Cardiac muscle cell (in vitro differentiated cells and primary cell): ENCODE results near the gene SNX30. TPM values are rescaled to one million over a fixed set of nuclear protein-coding genes. Genes with fewer than 3 reads are reported as not detected.

Experiments
- DNase-seq, 2 donors: peaks; one replicate each; pipeline versions ENCODE4 v3.0.0 to v3.0.0-alpha.2; 2010 to 2017; ENCODE audit warnings: low read depth in 1 of 2, low spot score in 1 of 2
- H3K27ac ChIP-seq: fragments of 200-600 bp; sonication (generic); 2 replicates; pipeline ENCODE4 v1.5.1; 2016
- H3K27me3 ChIP-seq: fragments of 200-600 bp; sonication (generic); 2 replicates; pipeline ENCODE4 v1.6.0; 2016; ENCODE audit warnings: control low read depth
- H3K36me3 ChIP-seq: fragments of 200-600 bp; sonication (generic); 2 replicates; pipeline ENCODE4 v1.5.1; 2016; ENCODE audit warnings: control low read depth
- H3K4me1 ChIP-seq: fragments of 200-600 bp; sonication (generic); 2 replicates; pipeline ENCODE4 v1.8.1; 2017; ENCODE audit warnings: low read depth, mild to moderate bottlenecking, mixed run types
- H3K4me3 ChIP-seq: fragments of 200-600 bp; sonication (generic); 2 replicates; pipeline ENCODE4 v1.5.1; 2016; ENCODE audit warnings: mild to moderate bottlenecking
- H3K9me3 ChIP-seq: fragments of 200-600 bp; sonication (generic); 2 replicates; pipeline ENCODE4 v1.5.1; 2017; ENCODE audit warnings: low read depth, mild to moderate bottlenecking, control low read depth
- CTCF ChIP-seq: IDR thresholded peaks from 2 replicates; pipeline ENCODE4 v1.5.1; 2012; ENCODE audit warnings: low read depth, mild to moderate bottlenecking, low read length
- polyA plus RNA-seq: library from polyadenylated mRNA; unstranded; fragments of >200 nt; fragmentation: Nextera tagmentation; extraction: Ambion mirVana; gene quantifications from 2 replicates; pipeline ENCODE4 v1.2.1, GENCODE V29; 2016
- total RNA-seq: library from RNA; depleted of rRNA; stranded (reverse); fragments of >200 nt; gene quantifications from 2 replicates; pipeline ENCODE4 v1.2.3, GENCODE V29; 2016

Gene SNX30
- total and polyA plus RNA-seq, 2 experiments from 2014 or later: 3.4 to 8.3 TPM

GRCh38 chr9:112878752-112879151 lies 128.2 kb downstream of the SNX30 start:
- no peaks in the 10 kb centered on the region for H3K36me3 ChIP-seq
- H3K4me3 ChIP-seq: no peak overlapping the region
- H3K9me3 ChIP-seq: no peaks in the 10 kb centered on the region
- DNase-seq: no peak
- H3K4me1 ChIP-seq: no peaks in the 10 kb centered on the region
- H3K27me3 ChIP-seq: no peaks in the 10 kb centered on the region
- no peak overlapping the region for H3K27ac ChIP-seq
- no peak for TF ChIP-seq CTCF

GRCh38 chr9:112880650-112881049 lies 130.1 kb downstream of the SNX30 start:
- Histone ChIP-seq H3K27ac (no peak overlapping the region), H3K27me3 (no peaks in the 10 kb centered on the region), H3K4me1 (no peaks in the 10 kb centered on the region), H3K36me3 (no peaks in the 10 kb centered on the region), H3K4me3 (no peak overlapping the region), H3K9me3 (no peaks in the 10 kb centered on the region)
- DNase-seq: no peak
- TF ChIP-seq CTCF: no peak

DNA sequence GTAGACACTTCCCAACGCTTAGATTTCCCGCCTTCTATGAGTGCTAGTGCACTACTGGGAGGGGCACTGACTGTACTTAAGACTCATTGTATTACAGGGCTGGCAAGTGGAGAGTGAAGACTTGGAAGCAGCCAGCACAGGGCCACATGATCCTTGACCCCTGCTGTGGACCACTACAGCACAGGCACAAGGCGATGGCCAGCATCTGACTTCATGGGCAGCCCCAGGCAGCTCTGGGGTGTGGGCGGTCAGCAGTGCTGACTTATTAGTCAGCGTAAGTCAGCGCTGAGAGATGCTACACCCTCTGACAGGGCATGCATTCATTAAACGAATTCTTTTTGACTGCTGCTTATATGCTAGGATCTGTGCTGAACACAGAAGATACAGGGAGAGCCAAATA lies 130.8 kb downstream of the SNX30 start:
- H3K9me3 ChIP-seq: no peaks in the 10 kb centered on the region
- H3K4me1 ChIP-seq: no peaks in the 10 kb centered on the region

DNA sequence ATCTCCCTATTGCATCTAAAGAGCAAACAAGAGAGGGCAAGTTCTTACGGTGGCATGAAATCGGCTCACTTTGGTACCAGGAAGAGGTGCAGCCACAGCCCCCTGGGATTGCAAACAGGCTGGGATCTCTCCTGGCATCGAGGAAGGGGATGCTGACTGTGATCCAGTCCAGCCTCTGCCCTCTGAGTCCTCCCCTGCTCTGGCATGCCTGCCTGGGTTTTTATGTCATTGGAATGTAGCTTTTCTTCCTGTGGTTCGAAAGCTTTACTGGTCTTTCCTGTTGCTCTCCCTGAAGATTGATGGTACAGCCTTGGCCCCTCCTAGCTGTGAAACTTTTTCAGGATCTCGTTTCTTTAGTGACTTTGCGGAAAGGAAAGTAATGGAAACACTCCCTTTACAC lies 133.5 kb downstream of the SNX30 start:
- Histone ChIP-seq H3K4me3 (no peak overlapping the region), H3K9me3 (no peaks in the 10 kb centered on the region), H3K36me3 (no peaks in the 10 kb centered on the region), H3K27me3 (no peaks in the 10 kb centered on the region), H3K4me1 (no peaks in the 10 kb centered on the region), H3K27ac (no peak overlapping the region)
- TF ChIP-seq CTCF: no peak
- DNase-seq: peak in 1 of 2 donors; percentile 42

More for the DNA sequence above, 130.8 kb downstream of the SNX30 start:
- no peak for TF ChIP-seq CTCF
- Histone ChIP-seq H3K36me3 (no peaks in the 10 kb centered on the region), H3K4me3 (no peak overlapping the region), H3K27me3 (no peaks in the 10 kb centered on the region), H3K27ac (no peak overlapping the region)
- DNase-seq: peak in 1 of 2 donors; percentile 54

- no peak for TF ChIP-seq CTCF
- no peak overlapping the region for H3K27ac ChIP-seq
- no peaks in the 10 kb centered on the region for H3K4me1 ChIP-seq
- no peak for DNase-seq
- no peaks in the 10 kb centered on the region for H3K9me3 ChIP-seq
- H3K4me3 ChIP-seq: no peak overlapping the region
- H3K27me3 ChIP-seq: peaks cover 3% of the 10 kb centered on the region
- H3K36me3 ChIP-seq: no peaks in the 10 kb centered on the region
Measured at GRCh38 chr9:112884721-112885120, 134.2 kb downstream of the SNX30 start.

- H3K4me1 ChIP-seq: no peaks in the 10 kb centered on the region
- DNase-seq: no peak
- peaks cover 9% of the 10 kb centered on the region for H3K27me3 ChIP-seq
- no peak overlapping the region for H3K4me3 ChIP-seq
- H3K36me3 ChIP-seq: no peaks in the 10 kb centered on the region
- H3K27ac ChIP-seq: no peak overlapping the region
- no peaks in the 10 kb centered on the region for H3K9me3 ChIP-seq
- no peak for TF ChIP-seq CTCF
Measured at GRCh38 chr9:112885324-112885723, 134.8 kb downstream of the SNX30 start.
